HG02884 (cell line): ENCODE data around the gene CCNJ.

ENCODE experiments used
- ATAC-seq: cut with Tn5 transposase; IDR thresholded peaks from one replicate; pipeline ENCODE4 v1.9.1; 2021; ENCODE audit warnings: mild to moderate bottlenecking, moderate library complexity; ENCODE audit not compliant: unreplicated experiment

Gene CCNJ

GRCh38 chr10:96053985-96054384, 10.6 kb downstream of the CCNJ start:
- ATAC-seq, result no peak

DNA sequence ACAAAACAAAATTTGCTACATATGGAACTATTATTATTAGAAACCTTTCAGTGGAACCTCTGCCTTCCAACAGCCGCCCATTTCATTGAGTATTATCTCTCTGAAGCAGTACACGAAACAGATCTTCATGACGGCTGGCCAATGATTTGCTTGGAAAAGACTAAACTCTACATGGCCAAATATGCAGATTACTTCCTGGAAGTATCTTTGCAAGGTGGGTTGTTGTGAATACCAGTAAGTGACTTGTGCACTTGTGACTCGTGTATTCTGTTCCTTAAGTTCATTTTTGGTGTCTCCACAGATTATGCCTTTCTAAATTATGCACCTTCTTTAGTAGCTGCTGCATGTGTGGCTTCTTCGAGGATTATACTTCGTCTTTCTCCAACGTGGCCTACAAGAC, 13.4 kb downstream of the CCNJ start:
- ATAC-seq, result no peak

GRCh38 chr10:96061232-96061631, 17.8 kb downstream of the CCNJ start:
- no peak for ATAC-seq

GRCh38 chr10:96072674-96073073, 29.3 kb downstream of the CCNJ start:
- no peak for ATAC-seq

GRCh38 chr10:96073722-96074121, 30.3 kb downstream of the CCNJ start:
- no peak for ATAC-seq

DNA sequence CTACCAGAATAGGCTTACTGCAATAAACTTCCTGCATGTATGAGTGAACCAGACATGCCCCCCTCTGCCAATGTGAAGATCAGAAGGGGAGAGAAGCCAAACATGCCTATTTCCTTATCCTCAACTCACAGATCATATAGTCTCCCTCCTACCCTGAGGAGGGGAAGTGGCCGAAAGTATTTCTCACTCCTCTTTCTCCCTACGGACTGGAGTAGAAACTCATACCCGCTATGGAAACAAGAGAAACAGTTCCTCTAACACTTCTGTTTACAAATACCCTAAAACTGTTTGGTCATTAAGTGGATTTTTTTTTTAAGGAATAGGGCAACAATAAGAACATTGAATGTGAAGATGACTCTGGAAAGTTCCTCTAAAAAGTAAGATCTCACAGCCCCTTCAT, 31.4 kb downstream of the CCNJ start:
- no peak for ATAC-seq

- no peak for ATAC-seq
These were observed 32.6 kb downstream of the CCNJ start for GRCh38 chr10:96075977-96076376.

- no peak for ATAC-seq
These were observed 33.8 kb downstream of the CCNJ start for GRCh38 chr10:96077156-96077555.

- ATAC-seq, result no peak
These were observed 38.8 kb downstream of the CCNJ start for GRCh38 chr10:96082153-96082552.

- no peak for ATAC-seq
These were observed 39.4 kb downstream of the CCNJ start for GRCh38 chr10:96082748-96083147.

DNA sequence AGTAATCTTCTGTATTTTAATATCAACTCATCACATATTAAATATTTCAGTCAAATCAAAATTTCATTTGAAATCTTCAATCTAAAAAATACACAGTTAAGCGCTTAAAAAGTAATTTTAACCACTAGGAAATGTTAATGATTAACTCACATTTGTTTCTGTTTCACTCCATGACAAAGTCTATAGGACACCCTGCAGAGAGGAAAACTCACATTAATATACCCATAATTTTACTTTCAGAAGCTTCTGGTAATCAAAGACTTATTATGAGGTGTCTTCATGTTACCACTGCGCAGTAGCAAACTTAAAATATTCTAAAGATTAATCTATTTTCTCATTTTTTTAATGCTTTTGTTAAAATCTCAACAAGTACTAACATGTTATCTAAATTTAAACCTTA, 45.7 kb downstream of the CCNJ start:
- no peak for ATAC-seq

- peak; percentile 90 for ATAC-seq
These were observed 46.5 kb downstream of the CCNJ start for GRCh38 chr10:96089670-96090462.

GRCh38 chr10:96090463-96090800, 47.0 kb downstream of the CCNJ start:
- no peak for ATAC-seq

GRCh38 chr10:96092999-96093767, 49.8 kb downstream of the CCNJ start:
- ATAC-seq, result no peak

GRCh38 chr10:96093948-96094347, 50.6 kb downstream of the CCNJ start:
- no peak for ATAC-seq

GRCh38 chr10:96096958-96097357, 53.6 kb downstream of the CCNJ start:
- ATAC-seq, result no peak

DNA sequence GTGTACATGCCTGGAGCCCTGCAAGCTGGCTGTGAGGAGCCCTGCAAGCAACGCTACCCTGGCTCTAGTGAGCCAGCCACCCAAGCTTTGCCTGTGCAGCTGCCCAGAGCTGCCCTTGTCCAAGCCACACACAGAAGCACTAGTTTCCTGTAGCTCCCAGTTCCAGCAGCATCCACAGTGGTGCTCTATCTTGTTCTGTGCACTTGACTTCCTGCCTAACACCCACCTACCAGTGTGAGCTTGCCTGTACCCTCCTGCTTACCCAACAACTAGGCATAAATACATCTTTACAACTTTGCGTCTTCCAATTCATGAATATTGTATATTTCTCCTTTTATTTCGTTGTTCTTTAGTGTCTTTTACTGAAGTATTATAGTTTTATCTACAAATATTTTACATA, 54.5 kb downstream of the CCNJ start:
- ATAC-seq, result no peak

GRCh38 chr10:96107623-96108038, 64.2 kb downstream of the CCNJ start:
- no peak for ATAC-seq
